ENCODE measurements around the gene GNG4.

GNG4 gene

GRCh38 chr1:235649368-235650163 lies at the start of gene GNG4:
Gene GNG4 (minus strand): TSS chr1:235649784. CDS start chr1:235583838, 65,946 bp downstream.
- no peak for DNase-seq (ENCODE audit: low spot score)

GRCh38 chr1:235697508-235697907 lies 47.9 kb upstream of the GNG4 start:
- DNase-seq (ENCODE audit: low spot score) = no peak

DNA sequence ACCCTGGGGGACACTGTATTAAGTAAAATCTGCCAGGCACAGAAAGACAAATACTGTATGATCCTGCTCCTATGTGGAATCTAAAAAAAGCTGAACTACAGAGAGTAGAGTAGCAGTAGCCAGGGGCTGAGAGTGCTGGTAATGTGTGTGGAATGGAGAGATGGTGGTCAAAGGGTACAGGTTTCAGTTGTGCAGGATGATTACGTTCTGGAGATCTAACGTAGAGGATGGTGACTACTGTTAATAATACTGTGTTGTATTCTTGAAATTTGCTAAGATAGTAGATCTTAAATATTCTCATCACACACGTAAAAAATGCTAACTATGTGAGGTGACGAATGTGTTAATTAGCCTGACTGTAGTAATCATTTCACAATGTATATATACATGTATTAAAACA lies 39.8 kb upstream of the GNG4 start:
- no peak for DNase-seq (ENCODE audit: low spot score)

DNA sequence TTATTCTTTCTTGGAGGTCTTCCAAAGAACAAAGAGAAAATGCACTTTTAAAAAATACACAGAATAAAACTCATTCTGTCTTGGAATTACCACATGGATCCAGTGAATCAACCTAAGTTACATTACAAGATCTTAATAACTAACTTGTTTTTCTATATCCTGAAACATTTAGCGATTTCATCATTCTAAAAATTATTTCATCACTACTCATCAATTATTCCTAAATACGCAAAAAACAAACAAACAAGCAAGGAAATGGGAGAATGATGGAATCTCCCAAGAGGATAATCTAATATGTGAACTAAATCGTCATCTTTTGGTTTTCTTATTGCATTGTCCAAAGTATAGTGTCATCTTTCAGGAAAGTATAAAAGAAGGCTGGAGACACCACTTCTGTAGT lies 38.5 kb upstream of the GNG4 start:
- DNase-seq (ENCODE audit: low spot score) = no peak

DNA sequence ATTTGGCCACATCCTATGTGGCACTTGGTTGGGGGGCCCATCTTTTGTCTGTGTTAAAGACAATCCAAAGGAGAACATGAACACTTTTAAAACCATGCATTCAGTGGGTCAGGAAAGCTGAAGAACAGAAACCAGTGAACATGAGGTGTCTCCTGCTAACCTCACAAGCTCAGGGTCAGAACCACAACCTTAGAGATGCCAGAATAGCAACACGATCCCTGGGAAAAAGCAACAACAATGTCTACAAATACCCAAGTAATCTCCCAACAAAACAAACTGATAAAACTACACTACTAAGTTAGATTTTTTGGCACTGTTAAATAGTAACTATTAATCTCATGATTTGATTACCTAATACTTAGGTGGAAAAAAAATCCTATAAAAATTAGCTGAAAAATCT lies 34.1 kb upstream of the GNG4 start:
- no peak for DNase-seq (ENCODE audit: low spot score)

GRCh38 chr1:235682216-235682615 lies 32.6 kb upstream of the GNG4 start:
- DNase-seq (ENCODE audit: low spot score) = no peak

GRCh38 chr1:235679644-235680043 lies 30.1 kb upstream of the GNG4 start:
- DNase-seq (ENCODE audit: low spot score) = no peak

- DNase-seq (ENCODE audit: low spot score) = no peak
Observed at GRCh38 chr1:235679005-235679404, 29.4 kb upstream of the GNG4 start.

- no peak for DNase-seq (ENCODE audit: low spot score)
Observed at GRCh38 chr1:235675152-235675890, 25.7 kb upstream of the GNG4 start.

GRCh38 chr1:235673981-235674380 lies 24.4 kb upstream of the GNG4 start:
- no peak for DNase-seq (ENCODE audit: low spot score)

DNA sequence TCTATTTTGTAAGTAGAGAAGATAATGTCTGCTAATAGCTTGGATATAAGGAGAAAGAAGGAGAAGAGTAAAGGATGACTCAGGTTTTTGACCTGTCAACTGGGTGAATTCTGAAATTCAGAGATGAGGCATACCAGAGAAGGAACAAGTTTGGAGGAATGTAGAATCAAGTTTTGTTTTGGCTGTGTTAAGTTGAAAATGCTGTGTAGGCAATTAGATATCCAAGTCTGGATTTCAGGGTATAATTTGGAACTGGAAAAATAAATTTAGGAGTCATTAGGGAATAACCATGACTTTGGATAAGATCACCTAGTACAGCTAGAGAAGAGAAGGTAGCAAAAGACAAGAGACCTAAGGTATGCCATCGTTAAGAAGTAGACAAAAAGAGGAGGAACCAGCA lies 22.4 kb upstream of the GNG4 start:
- DNase-seq (ENCODE audit: low spot score) = no peak

DNA sequence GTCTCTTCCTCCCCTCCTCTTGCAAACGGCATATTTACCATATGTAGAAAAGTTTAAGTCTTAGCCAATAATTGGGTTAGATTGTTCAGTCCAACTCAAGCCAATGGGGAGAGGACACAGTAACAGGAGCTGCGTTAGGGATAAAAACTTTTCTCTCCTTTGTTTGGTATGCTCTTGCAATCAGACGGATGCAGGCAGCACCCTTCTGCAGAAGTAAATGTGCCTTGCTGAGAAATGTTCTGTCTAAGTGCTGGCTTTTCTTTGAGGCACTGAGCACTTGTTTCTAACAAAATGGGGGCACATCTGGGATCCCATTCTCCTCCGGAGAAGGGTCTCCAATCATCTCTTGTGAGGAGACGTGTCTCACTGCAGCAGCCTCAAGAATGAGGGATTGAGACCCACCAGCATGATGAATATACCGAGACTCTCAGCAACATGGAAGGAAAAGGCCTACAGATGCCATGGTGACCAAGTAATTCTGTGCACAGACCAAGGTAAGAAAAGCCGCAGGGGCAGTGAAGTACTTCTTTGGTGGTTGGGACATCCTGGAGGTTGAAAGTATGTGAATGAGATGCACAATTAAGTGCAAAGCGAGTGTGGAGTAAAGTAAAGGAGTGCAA lies 20.7 kb upstream of the GNG4 start:
- DNase-seq (ENCODE audit: low spot score) = no peak

- DNase-seq (ENCODE audit: low spot score) = no peak
Observed at GRCh38 chr1:235669277-235669676, 19.7 kb upstream of the GNG4 start.

DNA sequence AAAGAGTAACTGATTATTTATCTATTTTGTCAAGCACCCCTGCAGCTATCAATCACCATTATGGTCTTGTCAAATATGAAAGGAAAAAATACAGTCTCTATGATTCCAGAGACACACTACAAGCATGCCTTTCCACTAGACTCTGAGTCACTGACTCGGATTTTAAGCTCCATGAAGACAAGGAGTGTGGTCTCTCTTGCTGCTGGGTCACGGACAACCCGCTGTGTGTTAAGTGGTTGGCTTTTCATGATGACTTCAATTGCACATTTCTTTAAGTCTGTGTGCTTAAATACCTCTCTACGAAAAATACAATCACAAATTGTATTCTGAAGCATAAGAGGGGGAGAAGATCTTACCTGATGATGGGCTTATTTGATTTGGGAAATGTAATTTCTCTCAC lies 14.0 kb upstream of the GNG4 start:
- DNase-seq (ENCODE audit: low spot score) = no peak

- DNase-seq (ENCODE audit: low spot score) = no peak
Observed at GRCh38 chr1:235661568-235661967, 12.0 kb upstream of the GNG4 start.

GRCh38 chr1:235659186-235659771 lies 9.7 kb upstream of the GNG4 start:
- DNase-seq (ENCODE audit: low spot score) = no peak

GRCh38 chr1:235657747-235658526 lies 8.4 kb upstream of the GNG4 start:
- no peak for DNase-seq (ENCODE audit: low spot score)

GRCh38 chr1:235657269-235657668 lies 7.7 kb upstream of the GNG4 start:
- no peak for DNase-seq (ENCODE audit: low spot score)

- DNase-seq (ENCODE audit: low spot score) = no peak
Observed at GRCh38 chr1:235652364-235652763, 2.8 kb upstream of the GNG4 start.

- no peak for DNase-seq (ENCODE audit: low spot score)
Observed at GRCh38 chr1:235651170-235651806, 1.7 kb upstream of the GNG4 start.
